ENCODE data around the gene NFAM1.

Gene NFAM1

GRCh38 chr22:42360348-42360747 lies 71.9 kb downstream of the NFAM1 start:
- no peak for DNase-seq (ENCODE audit: low read depth in 3 of 3)

DNA sequence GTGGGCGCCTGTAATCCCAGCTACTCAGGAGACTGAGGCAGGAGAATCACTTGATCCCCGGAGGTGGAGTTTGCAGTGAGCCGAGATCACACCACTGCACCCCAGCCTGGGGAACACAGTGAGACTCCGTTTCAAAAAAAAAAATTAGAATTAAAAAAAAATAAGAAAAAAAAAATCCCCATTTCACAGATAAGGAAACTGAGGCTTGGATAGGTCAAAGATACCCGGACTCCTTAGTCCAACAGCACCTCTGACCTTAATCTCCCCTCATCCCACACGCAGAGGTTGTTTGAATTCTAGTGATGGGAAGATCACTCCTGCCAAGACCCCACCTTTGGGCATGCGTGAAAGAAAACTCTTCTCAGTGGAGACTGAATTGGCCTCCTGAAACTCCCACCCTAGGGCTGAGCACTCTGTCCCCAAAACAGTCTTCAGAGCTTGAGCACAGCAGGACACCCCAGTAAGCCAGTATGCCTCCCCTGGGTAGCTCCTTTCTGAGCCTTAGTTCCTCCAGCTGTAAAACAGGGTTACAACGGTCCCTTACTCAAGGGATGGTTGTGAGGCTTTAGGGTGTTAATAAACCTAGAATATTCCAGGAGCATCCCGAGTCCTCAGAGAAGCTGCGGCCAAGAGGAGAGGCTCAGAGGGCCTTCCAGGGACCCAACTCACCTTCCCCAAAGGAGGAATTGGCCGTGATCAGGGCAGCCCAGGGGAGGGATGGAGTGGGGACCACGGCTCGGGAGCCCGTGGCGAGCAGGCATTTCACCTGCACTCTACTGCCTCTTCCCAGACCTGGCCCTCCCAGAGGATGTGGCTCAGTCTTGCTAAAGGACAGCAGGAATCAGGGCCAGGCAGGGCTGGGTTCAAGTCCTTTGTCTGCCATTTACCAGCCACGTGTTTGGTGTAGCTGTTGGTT lies 73.3 kb downstream of the NFAM1 start:
- no peak for DNase-seq (ENCODE audit: low read depth in 3 of 3)

DNA sequence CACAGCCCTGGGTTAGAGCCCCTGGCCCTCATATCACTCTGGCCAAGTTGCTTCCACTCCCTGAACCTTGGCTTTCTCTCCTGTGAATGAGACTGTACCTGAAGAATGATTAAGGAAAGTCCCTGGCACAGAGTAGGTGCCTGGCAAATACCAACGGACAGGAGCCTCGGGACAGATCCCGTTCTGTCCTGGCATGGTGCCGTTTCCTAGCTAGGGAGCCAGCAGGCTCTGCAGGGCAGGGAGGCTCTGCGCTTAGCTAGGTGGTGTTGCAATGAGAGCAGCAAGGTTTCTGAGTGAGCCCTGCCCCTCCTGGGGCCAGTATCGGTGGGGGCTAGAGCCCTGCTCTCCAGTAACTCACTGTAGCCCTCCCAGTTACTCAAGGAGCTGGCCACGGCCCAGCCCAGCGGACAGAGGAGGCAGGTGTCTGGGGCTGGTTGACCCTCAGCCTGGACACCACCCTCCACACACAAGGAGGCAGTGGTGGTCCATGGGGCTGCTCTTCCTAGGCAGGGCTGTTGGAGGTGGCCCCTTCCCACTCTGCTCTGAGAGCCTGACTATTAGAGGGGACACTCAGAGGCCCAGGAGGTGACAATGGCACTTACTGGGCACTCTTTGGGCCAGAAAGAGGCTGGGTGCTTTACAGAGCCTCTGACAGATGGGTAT lies 74.4 kb downstream of the NFAM1 start:
- DNase-seq (ENCODE audit: low read depth in 3 of 3): no peak

- no peak for DNase-seq (ENCODE audit: low read depth in 3 of 3)
Measured at GRCh38 chr22:42357221-42357620, 75.0 kb downstream of the NFAM1 start.

- no peak for DNase-seq (ENCODE audit: low read depth in 3 of 3)
Measured at GRCh38 chr22:42356533-42356932, 75.7 kb downstream of the NFAM1 start.

GRCh38 chr22:42353883-42354727 lies 78.1 kb downstream of the NFAM1 start:
- DNase-seq (ENCODE audit: low read depth in 3 of 3): no peak

DNA sequence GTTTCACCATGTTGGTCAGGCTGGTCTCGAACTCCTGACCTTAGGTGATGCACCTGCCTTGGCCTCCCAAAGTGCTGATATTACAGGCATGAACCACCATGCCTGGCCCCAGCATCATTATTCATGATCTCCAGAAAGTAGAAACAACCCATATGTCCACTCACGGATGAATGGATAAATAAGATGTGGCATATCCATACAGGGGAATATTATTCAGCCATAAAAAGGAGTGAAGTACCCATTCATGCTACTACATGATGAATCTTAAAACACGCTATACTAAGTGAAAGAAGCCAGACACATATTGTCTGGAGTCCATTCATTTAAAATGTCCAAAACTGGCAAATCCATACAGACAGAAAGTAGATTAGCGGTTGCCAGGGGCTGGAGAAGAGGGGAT lies 81.8 kb downstream of the NFAM1 start:
- no peak for DNase-seq (ENCODE audit: low read depth in 3 of 3)

GRCh38 chr22:42347281-42347824 lies 84.8 kb downstream of the NFAM1 start:
- no peak for DNase-seq (ENCODE audit: low read depth in 3 of 3)

GRCh38 chr22:42346722-42347121 lies 85.5 kb downstream of the NFAM1 start:
- no peak for DNase-seq (ENCODE audit: low read depth in 3 of 3)

- DNase-seq (ENCODE audit: low read depth in 3 of 3): no peak
Measured at GRCh38 chr22:42345458-42345857, 86.7 kb downstream of the NFAM1 start.

- no peak for DNase-seq (ENCODE audit: low read depth in 3 of 3)
Measured at GRCh38 chr22:42344361-42344905, 87.8 kb downstream of the NFAM1 start.

DNA sequence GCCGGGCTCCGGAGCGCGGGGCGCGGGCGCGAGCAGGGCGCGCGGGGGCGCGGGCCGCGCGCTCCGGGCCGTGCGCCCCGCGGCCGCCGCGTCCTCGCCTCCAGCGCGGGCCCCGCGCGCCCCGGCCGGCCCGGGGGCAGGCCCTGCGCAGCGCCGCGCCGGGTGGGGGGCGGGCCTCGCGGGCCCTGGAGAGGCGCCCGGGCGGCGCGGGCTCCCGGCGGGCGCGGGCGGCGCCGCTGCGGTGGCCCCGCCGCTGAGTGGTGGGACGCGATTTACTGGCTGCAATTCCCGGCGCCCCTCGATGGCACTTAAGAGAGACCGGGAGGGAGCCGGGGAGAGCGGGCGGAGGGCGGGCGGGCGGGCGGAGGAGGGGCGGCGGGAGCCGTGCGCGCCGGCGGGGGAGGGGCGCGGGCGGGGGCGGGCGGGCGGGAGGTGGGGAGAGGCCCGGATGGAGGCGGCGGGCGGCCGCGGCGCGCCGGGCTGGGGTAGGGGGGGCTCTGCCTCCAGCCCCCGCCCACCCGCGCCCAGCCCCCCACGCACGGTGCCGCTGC lies 88.6 kb downstream of the NFAM1 start:
- DNase-seq (ENCODE audit: low read depth in 3 of 3): peak in 1 of 3 experiments; percentile 14

- no peak for DNase-seq (ENCODE audit: low read depth in 3 of 3)
Measured at GRCh38 chr22:42343121-42343454, 89.1 kb downstream of the NFAM1 start.

DNA sequence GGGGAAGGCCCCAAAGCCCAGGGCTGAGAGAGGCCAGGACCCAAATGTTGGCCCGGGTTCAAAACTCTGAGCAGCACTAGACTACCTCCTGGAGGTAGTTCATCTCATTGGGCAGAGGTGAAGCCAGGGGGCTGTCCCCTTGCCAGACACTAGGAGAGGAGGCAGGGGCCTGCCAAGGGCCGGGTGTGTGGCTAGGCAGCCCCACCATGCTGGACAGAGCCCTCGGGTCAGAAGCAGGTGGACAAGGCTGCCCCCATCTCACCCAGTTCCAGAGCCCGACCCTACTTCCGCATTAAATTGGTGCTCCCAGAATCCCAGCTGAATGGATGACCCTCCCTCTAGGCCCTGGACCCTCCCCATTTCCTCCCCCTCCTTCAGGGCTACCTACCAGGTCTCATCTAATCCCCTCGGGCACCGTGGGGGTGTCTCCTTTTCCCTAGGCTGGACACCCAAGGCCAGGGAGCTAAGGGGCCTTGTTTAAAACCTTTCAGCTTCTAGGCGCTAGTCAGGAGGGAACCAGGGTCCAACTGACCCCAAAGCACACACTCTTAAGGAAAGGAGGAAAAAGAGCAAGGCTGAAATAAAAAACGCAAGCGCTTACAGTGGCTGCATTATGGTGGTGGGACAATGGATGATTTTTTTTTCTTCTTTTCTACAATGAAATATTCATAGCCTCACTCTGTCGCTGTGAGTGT lies 89.6 kb downstream of the NFAM1 start:
- DNase-seq (ENCODE audit: low read depth in 3 of 3): no peak

- DNase-seq (ENCODE audit: low read depth in 3 of 3): no peak
Measured at GRCh38 chr22:42341779-42342178, 90.4 kb downstream of the NFAM1 start.

DNA sequence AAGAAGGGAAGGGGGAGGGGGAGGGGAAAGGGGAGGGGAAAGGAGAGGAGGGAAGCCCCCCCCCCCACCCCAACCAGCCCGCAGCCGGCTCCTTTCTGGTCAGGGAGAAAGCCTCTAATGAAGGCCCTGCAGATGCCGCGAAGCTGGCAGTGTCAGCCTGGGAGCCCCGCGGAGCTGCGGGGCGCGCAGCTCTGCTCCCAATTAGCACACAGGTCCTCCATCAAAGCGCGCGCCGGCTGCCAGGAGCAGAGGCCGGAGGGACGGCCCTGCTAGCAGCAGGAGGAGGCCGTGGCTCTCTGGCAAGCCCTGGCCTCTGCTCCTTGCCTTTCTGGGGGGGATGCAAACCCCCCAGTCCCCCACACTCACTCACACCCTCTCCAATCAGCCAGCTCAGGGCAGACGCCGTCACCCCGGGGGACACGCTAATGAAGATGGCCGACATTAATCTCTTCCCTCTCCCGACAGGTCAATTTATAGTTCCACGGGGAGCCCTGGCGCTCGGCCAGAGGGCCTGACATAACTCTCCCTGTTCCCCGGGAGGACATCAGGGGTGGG lies 91.3 kb downstream of the NFAM1 start:
- DNase-seq (ENCODE audit: low read depth in 3 of 3): no peak

- DNase-seq (ENCODE audit: low read depth in 3 of 3): no peak
Measured at GRCh38 chr22:42340150-42340549, 92.1 kb downstream of the NFAM1 start.

GRCh38 chr22:42338479-42338878 lies 93.7 kb downstream of the NFAM1 start:
- DNase-seq (ENCODE audit: low read depth in 3 of 3): no peak

- no peak for DNase-seq (ENCODE audit: low read depth in 3 of 3)
Measured at GRCh38 chr22:42337356-42337755, 94.8 kb downstream of the NFAM1 start.

GRCh38 chr22:42336527-42337227 lies 95.5 kb downstream of the NFAM1 start:
- no peak for DNase-seq (ENCODE audit: low read depth in 3 of 3)
